NCI-H226 (cell line): Measurements from ENCODE around the gene PSME2.

ENCODE experiments used
- DNase-seq: peaks from one replicate; pipeline ENCODE4 v3.0.0-alpha.2; 2015

Gene PSME2

DNA sequence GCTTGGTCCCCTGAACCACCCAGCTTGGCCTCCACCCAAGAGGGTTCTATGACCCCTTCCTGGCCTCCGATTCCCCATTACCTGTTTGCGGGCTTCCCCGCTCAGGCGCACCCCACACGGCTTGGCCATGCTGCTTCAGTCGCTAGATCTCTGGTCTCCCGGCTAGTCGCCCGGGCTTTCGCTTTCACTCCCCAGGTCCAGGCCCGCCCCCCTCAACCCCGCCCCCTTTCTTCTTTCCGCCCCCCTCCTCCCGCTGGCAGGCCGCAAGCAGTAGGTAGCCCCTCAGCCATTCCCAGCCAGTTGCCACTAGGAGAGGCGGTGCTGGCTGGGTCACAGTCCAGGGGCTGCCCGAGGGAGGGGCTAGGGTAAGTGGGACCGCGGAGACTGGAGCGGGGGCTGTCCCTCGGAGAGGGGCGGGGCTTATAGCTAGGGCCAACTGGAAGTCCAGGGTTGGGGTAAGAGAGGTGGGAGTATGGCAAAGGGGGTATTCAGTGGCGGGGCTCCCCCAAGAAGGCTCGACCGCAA is at the start of gene PSME2:
TSS of gene PSME2 (minus strand) at position 158 of the 525 bp plus-strand sequence. CDS start at position 129, 29 bp downstream.
- DNase-seq = peak; percentile 97

DNA sequence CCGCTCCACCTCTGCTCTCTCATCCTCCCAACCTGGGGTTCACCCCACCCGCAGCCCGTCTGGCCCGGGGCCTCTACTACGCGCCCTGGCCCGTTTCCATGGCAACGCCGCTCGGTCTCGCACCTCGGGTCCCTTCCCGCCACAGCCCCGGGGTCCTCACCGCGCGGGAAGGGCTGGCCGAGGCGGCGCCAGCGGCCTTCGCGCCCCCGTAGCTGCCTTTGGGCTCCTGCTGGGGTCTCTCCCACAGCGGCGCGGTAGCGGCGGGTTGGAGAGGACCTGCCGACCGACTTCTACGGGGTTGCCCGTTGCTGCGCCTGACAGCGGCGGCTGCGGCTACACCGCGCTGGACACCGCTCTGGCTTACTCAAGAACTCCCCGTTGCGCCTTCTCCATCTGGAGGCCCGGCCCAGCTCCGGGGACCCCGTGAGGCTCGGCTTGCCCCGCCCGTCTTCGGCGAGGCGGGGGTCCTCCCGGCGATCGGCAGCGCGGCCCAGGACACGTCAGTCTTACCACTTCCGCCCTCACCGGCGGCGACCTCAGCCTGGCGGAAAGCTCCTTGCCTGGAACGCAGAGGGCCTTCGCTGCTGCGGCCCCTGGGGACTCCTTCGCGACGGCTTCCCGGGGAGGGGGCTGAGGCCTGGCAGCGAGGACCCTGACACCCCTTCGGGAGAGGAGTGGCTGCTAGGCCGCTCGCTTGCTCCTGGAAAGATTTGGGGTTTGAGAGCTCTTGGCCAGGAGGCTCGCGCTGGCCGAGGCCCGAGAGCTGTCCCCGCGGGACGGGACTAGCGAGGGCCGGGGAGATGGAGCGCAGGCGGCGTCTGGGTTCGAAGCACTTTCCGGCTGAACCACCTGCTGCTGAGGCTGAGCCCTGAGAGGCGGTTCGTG is 49.0 kb upstream of the PSME2 start, which contains the start of gene TM9SF1:
TSS of gene TM9SF1 (minus strand) at position 256 of the 885 bp plus-strand sequence. CDS start 422 bp downstream, outside the sequence.
- peak; percentile 70 for DNase-seq

GRCh38 chr14:24194873-24195185 is 48.4 kb upstream of the PSME2 start:
- DNase-seq = no peak

DNA sequence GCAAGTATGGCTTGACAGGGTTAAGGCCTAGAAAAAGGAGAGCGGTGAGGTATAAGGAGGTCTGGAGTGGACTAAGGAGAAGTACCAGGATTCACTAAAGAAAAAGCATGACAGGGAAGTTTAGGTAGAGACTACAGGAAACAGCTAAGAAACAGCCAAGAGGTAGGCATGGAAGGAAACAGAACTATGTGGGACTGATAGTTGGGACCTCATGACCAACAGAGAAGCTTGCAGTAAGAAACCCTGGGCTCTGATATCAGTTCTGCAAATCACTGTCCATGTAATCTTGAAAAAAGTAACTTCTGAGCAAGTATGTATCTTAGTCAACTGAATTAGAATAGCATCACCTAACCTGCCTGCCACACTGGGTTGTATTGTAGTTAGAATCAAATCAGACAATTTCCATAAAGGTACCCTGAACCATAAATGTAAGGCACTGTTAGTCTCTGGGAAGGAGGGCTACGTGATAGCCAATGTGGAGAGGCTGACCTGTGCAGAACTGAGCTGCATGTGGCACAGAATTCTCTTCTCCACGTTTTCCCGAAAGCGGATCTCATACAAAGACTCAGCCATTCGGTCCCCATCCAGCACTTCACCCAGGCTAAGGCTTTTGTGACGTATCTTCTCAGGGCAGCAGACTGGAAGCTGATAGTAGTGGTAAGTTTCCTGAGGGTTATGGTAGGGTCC is 47.9 kb upstream of the PSME2 start:
- peak; percentile 1 for DNase-seq

- peak; percentile 0 for DNase-seq
These were observed 46.5 kb upstream of the PSME2 start for GRCh38 chr14:24192933-24193332.

DNA sequence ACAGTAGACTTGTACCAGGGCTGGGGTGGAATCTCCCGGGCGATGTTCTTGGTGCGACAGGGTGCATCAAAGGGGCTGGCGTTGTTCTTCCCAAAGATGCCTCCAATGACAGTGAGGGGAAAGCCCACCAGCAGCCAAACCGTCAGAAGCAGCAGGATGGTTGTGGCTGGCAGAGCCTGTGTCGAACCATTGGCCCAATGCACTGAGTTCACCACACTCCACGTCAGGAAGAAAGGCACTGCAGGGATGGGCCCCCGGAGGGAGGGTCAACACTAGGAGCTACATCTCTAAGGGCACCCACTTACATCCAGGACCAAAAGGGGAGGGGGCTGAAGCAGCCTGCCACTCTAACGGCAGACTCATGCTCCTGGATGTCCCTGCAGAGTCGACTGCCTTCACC is 44.0 kb upstream of the PSME2 start:
- DNase-seq = peak; percentile 0

GRCh38 chr14:24189460-24189859 is 43.0 kb upstream of the PSME2 start:
- DNase-seq = no peak

- DNase-seq = no peak
These were observed 42.6 kb upstream of the PSME2 start for GRCh38 chr14:24189059-24189375.

DNA sequence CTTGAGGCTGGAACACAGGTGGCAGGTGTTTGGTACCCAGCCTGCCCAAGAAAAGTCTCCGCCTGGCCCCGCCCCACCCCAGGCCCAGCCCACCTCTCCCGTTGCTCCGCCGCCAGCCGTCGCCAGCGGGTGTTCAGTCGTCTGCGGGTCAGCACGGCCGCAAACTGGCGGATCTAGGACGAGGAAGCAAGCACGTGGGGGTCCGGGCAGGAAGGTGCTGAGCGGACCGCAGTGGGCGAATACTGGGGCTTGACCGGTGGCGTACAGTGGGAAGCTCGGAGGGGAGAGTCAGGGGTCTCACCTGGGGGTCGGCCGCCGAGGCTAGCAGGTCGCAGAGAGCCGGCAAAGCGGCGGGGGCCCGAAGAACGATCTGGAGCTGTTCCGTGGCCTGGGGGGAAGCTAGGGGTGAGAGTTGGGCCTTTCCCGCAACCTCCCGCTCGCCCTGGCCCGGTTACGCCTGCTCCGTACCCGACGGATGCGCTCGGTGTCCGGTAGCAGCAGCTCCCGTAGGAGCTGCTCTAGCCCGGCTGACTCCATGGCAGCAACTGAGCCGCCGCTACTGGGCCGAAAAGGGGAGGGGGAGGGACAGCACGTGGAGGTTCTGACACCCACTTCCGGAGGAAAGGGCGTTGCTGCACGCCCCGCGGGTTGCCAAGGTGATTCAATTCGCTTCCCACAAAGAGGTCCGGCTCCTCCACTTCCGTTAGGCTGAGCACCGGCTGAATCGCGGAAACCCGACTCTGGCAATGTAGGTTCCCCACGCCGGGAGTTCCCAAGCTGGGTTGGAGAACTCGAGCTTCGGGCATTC is 42.0 kb upstream of the PSME2 start, which contains the start of gene IPO4:
TSS of gene IPO4 (minus strand) at position 566 of the 808 bp plus-strand sequence. CDS start at position 537, 29 bp downstream.
- DNase-seq = peak; percentile 95

DNA sequence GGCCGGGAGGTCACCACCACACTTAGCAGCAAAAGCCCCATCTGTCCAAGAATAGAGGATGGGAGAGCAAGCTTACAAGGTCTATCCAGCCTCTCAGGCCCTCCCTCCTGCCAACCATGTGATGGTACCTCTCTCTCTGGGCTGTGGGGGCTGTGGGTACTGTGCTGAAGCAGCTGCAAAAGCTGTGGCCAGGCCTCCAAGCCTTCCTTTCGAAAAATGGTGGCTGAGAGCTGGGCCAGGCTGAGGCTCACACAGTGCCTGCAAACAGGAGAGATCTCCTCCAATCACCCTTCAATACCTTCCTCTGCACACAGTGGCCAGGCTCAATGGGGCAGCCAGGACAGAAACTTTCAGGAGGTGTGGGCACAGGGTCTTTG is 41.1 kb upstream of the PSME2 start:
- DNase-seq = no peak

DNA sequence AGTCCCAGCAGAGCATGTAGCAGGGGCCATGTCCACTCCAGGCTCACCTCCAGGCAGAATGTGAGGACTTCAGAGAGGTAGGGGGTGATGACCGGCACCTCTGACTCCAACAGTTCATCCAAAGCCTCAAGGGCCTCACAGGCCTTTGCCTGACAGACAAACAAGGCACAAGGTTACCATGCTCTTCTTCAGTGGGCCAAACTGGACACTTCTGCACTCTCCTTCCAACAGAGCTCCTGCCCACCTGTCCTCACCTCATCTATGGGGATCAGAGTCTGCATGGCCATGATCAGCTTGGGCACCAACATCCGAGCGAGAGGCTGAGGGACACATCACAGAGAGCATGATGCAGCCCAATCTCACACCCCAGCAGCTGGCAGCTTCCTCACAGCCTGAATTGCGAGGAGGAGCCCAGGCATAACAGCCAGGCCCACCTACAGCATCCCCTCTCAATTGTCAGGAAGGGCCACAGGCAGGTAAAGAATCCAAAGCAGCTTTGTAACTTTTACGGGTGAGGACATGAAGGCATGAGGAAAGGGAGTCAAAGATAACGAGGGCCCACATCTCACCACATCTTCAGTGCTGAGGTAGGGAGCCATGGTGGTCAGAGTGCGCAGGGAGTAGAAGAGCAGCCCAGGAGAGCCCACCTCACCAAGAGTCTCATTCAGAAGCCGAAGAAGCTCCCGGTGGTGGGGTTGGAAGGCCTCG is 40.6 kb upstream of the PSME2 start:
- DNase-seq = no peak

- DNase-seq = no peak
These were observed 39.3 kb upstream of the PSME2 start for GRCh38 chr14:24185741-24186140.

GRCh38 chr14:24185026-24185425 is 38.6 kb upstream of the PSME2 start:
- DNase-seq = no peak

- no peak for DNase-seq
These were observed 37.9 kb upstream of the PSME2 start for GRCh38 chr14:24184104-24184970.

- no peak for DNase-seq
These were observed 36.6 kb upstream of the PSME2 start for GRCh38 chr14:24183014-24183481.

- no peak for DNase-seq
These were observed 35.9 kb upstream of the PSME2 start for GRCh38 chr14:24182110-24182882.

DNA sequence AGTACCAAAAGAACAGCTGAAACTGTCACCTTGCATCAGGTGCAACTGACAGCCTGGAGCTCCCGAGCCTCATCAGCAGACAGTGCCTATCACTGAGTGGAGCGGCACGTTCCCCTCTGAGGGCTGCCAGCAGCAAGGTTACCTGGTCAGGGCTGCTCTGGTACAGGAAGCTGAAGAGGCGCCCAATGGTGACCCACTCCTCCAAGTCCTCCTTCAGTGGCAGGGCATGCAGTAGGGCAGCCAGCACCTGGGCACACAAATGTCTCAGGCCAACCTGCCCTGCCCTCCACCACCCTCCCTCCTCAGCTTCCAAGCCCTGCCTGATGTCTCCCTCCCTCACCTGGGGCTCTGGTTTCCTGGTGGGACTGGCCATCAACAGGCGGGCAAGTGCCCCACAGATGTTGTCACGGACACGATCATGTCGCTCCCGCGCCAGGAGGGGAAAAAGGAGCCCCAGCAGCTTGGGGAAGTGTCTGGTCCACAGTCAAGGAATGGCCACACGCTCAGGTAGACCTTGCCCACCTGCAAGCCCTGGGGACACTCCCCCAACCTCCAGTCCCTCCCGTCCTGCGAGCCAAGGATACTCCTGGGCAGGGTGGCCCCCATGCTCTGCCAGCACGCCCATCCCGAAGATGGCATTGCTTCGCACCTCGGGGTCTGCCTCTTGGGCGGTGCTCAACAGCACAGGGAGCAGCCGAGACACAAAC is 35.1 kb upstream of the PSME2 start:
- DNase-seq = no peak

DNA sequence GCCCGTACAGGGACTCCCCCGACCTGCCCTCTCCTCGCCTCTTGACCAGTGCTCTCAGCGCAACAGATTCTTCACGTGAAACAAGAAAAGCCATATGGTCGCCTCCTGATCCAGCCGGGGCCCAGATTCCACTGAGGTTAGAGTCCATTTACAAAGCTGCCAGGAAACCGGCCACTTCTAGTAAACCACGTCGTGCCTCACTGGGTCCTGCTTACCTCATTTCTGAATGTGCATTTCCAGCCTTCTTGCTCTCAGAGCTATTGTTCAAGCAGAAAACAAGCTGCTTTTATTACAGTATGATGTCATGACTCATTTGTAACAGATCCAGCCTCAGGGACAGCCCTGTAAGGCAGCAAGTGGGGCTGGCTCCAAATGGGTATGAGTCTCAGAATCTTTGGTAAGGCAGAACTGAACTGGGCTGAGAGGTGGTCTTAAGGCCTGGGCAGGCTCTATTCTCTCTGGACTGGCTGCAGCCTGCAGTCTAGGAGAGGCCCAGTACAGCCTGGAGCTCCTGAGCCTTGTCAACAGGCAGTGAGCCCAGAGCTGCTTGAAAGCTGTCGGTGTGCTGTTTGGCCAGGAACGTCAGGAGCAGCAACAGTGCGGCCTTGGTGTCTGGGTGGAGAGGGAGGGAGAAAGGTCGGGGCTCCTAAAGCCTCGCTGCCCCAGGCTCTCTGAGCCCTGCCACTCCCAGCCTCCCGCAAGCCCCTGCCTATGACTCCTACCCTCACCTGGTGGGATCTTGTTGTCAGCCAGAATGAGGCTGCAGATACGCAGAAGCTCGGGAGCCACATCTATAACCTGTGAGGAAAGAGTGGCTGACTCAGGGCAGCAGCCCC is 33.8 kb upstream of the PSME2 start:
- DNase-seq = peak; percentile 25
